Measurements from ENCODE around the gene GNAI3.

DNA sequence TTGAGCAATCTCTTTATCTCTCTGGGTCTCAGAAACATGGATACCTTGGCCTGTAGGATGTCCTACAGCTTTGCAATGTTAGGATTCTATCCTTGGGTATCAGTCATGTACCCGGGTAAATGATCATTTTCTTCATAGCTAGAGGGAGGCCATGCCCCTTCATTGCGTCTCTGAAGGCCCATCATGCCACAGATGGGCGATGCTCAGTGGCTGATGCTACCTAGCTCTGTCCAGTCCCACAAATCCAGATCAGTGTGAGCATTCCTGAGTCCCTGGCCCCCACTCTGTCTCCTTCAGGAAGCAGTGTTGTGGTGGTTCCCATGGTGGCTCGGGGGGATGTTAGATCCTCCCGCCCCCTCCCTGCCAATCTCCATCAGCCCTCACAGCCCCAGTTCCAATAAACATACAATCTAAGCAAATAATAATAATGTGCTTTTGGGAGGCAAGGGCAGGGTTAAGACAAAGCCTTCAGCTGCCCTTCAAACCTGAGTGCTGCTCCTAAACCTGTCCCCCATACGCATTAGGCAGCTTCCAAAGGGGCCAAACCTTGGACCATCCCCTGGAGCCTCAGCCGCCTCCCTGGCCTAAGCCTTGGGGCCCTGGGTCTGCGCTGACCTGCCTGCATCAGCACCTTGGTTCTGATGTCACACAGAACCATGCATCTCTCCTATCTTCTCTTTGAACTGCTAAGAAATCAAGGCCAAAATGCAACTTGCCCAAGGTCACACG, 9.4 kb upstream of the GNAI3 start:
- TF ChIP-seq EZH2 (IDR thresholded peaks at IDR 0.05; ENCODE audit: borderline replicate concordance), result no peak
- TF ChIP-seq, protein P1, sequence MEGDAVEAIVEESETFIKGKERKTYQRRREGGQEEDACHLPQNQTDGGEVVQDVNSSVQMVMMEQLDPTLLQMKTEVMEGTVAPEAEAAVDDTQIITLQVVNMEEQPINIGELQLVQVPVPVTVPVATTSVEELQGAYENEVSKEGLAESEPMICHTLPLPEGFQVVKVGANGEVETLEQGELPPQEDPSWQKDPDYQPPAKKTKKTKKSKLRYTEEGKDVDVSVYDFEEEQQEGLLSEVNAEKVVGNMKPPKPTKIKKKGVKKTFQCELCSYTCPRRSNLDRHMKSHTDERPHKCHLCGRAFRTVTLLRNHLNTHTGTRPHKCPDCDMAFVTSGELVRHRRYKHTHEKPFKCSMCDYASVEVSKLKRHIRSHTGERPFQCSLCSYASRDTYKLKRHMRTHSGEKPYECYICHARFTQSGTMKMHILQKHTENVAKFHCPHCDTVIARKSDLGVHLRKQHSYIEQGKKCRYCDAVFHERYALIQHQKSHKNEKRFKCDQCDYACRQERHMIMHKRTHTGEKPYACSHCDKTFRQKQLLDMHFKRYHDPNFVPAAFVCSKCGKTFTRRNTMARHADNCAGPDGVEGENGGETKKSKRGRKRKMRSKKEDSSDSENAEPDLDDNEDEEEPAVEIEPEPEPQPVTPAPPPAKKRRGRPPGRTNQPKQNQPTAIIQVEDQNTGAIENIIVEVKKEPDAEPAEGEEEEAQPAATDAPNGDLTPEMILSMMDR (IDR thresholded peaks at IDR 0.05; ENCODE audit: poor library complexity), result no peak
- no peak for TF ChIP-seq EZH2phosphoT487 (IDR thresholded peaks at IDR 0.05; ENCODE audit: low read depth, severe bottlenecking, unreplicated experiment)

Measured in hepatocyte (in vitro differentiated cells).